Ishikawa (cell line): ENCODE data around the gene SYT3.

ENCODE experiments used
- CEBPB ChIP-seq: IDR thresholded peaks from 2 replicates; pipeline ENCODE4 v1.6.1; 2012
- CREB1 ChIP-seq: IDR thresholded peaks from 2 replicates; pipeline ENCODE4 v1.6.1; 2012; ENCODE audit warnings: low read depth
- EGR1 ChIP-seq: IDR thresholded peaks from 2 replicates; pipeline ENCODE4 v1.6.1; 2012
- EP300 ChIP-seq: IDR thresholded peaks from 2 replicates; pipeline ENCODE4 v1.6.1; 2012; ENCODE audit warnings: borderline replicate concordance
- FOXM1 ChIP-seq: IDR thresholded peaks from 2 replicates; pipeline ENCODE4 v1.6.1; 2012; ENCODE audit warnings: low read depth, borderline replicate concordance
- NFIC ChIP-seq: IDR thresholded peaks from 2 replicates; pipeline ENCODE4 v1.6.1; 2012
- RAD21 ChIP-seq: IDR thresholded peaks from 2 replicates; pipeline ENCODE4 v1.6.1; 2012; ENCODE audit warnings: low read depth
- TAF1 ChIP-seq: IDR thresholded peaks from 2 replicates; pipeline ENCODE4 v1.6.1; 2012; ENCODE audit warnings: low read depth, mild to moderate bottlenecking
- TCF12 ChIP-seq: IDR thresholded peaks from 2 replicates; pipeline ENCODE4 v1.6.1; 2012; ENCODE audit warnings: low read depth
- TEAD4 ChIP-seq: IDR thresholded peaks from 2 replicates; pipeline ENCODE4 v1.6.1; 2012
- USF1 ChIP-seq: IDR thresholded peaks from 2 replicates; pipeline ENCODE4 v1.6.1; 2012
- YY1 ChIP-seq: IDR thresholded peaks from 2 replicates; pipeline ENCODE4 v1.6.1; 2012; ENCODE audit warnings: low read depth
- ZBTB7A ChIP-seq: IDR thresholded peaks from 2 replicates; pipeline ENCODE4 v1.6.1; 2012; ENCODE audit warnings: low read depth
- TF ChIP-seq, protein P1 (sequence below): IDR thresholded peaks from 2 replicates; pipeline ENCODE4 v1.6.1; 2012; ENCODE audit warnings: low read depth, mild to moderate bottlenecking
- TF ChIP-seq, protein P2 (sequence below): IDR thresholded peaks from 2 replicates; pipeline ENCODE4 v1.6.1; 2012

SYT3 gene, protein sequence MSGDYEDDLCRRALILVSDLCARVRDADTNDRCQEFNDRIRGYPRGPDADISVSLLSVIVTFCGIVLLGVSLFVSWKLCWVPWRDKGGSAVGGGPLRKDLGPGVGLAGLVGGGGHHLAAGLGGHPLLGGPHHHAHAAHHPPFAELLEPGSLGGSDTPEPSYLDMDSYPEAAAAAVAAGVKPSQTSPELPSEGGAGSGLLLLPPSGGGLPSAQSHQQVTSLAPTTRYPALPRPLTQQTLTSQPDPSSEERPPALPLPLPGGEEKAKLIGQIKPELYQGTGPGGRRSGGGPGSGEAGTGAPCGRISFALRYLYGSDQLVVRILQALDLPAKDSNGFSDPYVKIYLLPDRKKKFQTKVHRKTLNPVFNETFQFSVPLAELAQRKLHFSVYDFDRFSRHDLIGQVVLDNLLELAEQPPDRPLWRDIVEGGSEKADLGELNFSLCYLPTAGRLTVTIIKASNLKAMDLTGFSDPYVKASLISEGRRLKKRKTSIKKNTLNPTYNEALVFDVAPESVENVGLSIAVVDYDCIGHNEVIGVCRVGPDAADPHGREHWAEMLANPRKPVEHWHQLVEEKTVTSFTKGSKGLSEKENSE

GRCh38 chr19:50639121-50640112 lies at the start of gene SYT3:
TSS of gene SYT3 (minus strand) at chr19:50639881. CDS start at chr19:50637411, 2,470 bp downstream.
- TF ChIP-seq CREB1 (no peak), USF1 (no peak), YY1 (no peak), ZBTB7A (no peak), TCF12 (no peak), EGR1 (no peak), FOXM1 (no peak), EP300 (no peak), NFIC (no peak), CEBPB (no peak)
- TF ChIP-seq, protein P1, sequence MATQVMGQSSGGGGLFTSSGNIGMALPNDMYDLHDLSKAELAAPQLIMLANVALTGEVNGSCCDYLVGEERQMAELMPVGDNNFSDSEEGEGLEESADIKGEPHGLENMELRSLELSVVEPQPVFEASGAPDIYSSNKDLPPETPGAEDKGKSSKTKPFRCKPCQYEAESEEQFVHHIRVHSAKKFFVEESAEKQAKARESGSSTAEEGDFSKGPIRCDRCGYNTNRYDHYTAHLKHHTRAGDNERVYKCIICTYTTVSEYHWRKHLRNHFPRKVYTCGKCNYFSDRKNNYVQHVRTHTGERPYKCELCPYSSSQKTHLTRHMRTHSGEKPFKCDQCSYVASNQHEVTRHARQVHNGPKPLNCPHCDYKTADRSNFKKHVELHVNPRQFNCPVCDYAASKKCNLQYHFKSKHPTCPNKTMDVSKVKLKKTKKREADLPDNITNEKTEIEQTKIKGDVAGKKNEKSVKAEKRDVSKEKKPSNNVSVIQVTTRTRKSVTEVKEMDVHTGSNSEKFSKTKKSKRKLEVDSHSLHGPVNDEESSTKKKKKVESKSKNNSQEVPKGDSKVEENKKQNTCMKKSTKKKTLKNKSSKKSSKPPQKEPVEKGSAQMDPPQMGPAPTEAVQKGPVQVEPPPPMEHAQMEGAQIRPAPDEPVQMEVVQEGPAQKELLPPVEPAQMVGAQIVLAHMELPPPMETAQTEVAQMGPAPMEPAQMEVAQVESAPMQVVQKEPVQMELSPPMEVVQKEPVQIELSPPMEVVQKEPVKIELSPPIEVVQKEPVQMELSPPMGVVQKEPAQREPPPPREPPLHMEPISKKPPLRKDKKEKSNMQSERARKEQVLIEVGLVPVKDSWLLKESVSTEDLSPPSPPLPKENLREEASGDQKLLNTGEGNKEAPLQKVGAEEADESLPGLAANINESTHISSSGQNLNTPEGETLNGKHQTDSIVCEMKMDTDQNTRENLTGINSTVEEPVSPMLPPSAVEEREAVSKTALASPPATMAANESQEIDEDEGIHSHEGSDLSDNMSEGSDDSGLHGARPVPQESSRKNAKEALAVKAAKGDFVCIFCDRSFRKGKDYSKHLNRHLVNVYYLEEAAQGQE, result no peak
- TF ChIP-seq, protein P2, sequence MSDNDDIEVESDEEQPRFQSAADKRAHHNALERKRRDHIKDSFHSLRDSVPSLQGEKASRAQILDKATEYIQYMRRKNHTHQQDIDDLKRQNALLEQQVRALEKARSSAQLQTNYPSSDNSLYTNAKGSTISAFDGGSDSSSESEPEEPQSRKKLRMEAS, result no peak

DNA sequence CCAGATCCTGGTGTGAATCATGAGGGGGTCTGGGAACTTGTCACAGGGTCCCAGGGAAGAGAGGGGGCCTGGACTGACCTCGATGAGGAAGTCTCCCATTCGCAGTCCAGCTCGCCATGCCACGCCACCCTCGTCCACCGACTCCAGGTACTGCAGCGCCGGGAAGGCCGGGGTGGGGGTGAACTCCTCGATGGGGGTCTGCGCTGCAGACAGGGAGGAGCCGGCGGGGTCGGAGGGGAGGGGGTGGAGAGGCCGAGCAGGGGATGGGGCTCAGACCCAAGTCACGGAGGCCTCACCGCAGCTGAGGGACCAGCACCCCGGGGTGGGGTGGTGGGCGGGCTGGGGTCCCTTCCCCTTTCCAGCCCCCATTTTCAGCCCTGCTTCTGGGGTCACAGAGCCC lies 49.1 kb upstream of the SYT3 start:
- TF ChIP-seq TAF1 (no peak), CEBPB (no peak), ZBTB7A (no peak), EP300 (no peak), CREB1 (no peak), YY1 (no peak), TCF12 (no peak), EGR1 (no peak), TEAD4 (no peak), USF1 (no peak), NFIC (no peak), FOXM1 (no peak), RAD21 (no peak)
- TF ChIP-seq, protein P1, result no peak
- TF ChIP-seq, protein P2, result no peak

GRCh38 chr19:50686310-50687032 lies 46.8 kb upstream of the SYT3 start:
- no peak for TF ChIP-seq USF1
- TF ChIP-seq RAD21, result no peak
- TF ChIP-seq EP300, result no peak
- no peak for TF ChIP-seq EGR1
- TF ChIP-seq, protein P2, result no peak
- no peak for TF ChIP-seq ZBTB7A
